Ishikawa (cell line): ENCODE data around the gene INS.

Experiments
- CREB1 ChIP-seq: IDR thresholded peaks from 2 replicates; pipeline ENCODE4 v1.6.1; 2012; ENCODE audit warnings: low read depth
- MAX ChIP-seq: IDR thresholded peaks from 2 replicates; pipeline ENCODE4 v1.6.1; 2012
- TAF1 ChIP-seq: IDR thresholded peaks from 2 replicates; pipeline ENCODE4 v1.6.1; 2012; ENCODE audit warnings: low read depth, mild to moderate bottlenecking

GRCh38 chr11:2191883-2192282 is 30.9 kb upstream of the INS start:
- TF ChIP-seq MAX = no peak
- no peak for TF ChIP-seq CREB1
- no peak for TF ChIP-seq TAF1
